HepG2 (cell line): ENCODE measurements around the gene LRRC40. TPM values are rescaled to one million over a fixed set of nuclear protein-coding genes. Genes with fewer than 3 reads are reported as not detected.

Experiments used
- BHLHE40 ChIP-seq: IDR thresholded peaks from 2 replicates; pipeline ENCODE4 v1.6.1; 2011; ENCODE audit warnings: low read length, improper control_type of control experiment
- CTCF ChIP-seq: sonication (generic); formaldehyde crosslinking; IDR thresholded peaks from 2 replicates; pipeline ENCODE4 v1.5.0; 2020; ENCODE audit warnings: mild to moderate bottlenecking, missing genetic modification reagents, moderate library complexity
- FOXO1 ChIP-seq: sonication (generic); formaldehyde crosslinking; IDR thresholded peaks from 2 replicates; pipeline ENCODE4 v1.4.0; 2020; ENCODE audit warnings: missing genetic modification reagents
- HDAC6 ChIP-seq: fragments of 200-600 bp; sonication (generic); IDR thresholded peaks from 2 replicates; pipeline ENCODE4 v1.7.0; 2017; ENCODE audit warnings: mild to moderate bottlenecking, antibody characterized with exemption, low read length, low read depth
- RNF2 ChIP-seq: fragments of 450-650 bp; conservative IDR thresholded peaks from 2 replicates; pipeline ENCODE4 v1.6.1; 2016; ENCODE audit warnings: low read depth
- SMYD3 ChIP-seq: sonication (generic); formaldehyde crosslinking; IDR thresholded peaks from 2 replicates; pipeline ENCODE4 v1.8.1; 2023; ENCODE audit warnings: mild to moderate bottlenecking, missing genetic modification reagents
- ZBTB7B ChIP-seq: sonication (generic); formaldehyde crosslinking; IDR thresholded peaks from 2 replicates; pipeline ENCODE4 v1.4.0; 2020; ENCODE audit warnings: missing genetic modification reagents
- ZNF124 ChIP-seq: sonication (generic); formaldehyde crosslinking; IDR thresholded peaks from 2 replicates; pipeline ENCODE4 v1.4.0; 2020; ENCODE audit warnings: missing genetic modification reagents
- ZNF772 ChIP-seq: sonication (generic); formaldehyde crosslinking; IDR thresholded peaks from 2 replicates; pipeline ENCODE4 v1.5.0; 2020; ENCODE audit warnings: mild to moderate bottlenecking, missing genetic modification reagents
- ZNF782 ChIP-seq: sonication (generic); formaldehyde crosslinking; IDR thresholded peaks from 2 replicates; pipeline ENCODE4 v1.4.0; 2020; ENCODE audit warnings: missing genetic modification reagents, mild to moderate bottlenecking, borderline replicate concordance
- polyA plus RNA-seq, 8 experiments: library from polyadenylated mRNA; depleted of rRNA in 3 of 8; stranded (reverse) in 7 of 8; unstranded in 1 of 8; fragments of >200 nt; fragmentation: Illumina TruSeq in 4 of 8; extraction: Trizol in 4 of 8; gene quantifications; 2 replicates each; pipeline versions ENCODE4 v1.2.1 to v1.2.3, GENCODE V29; 2011 to 2016; ENCODE audit warnings: low read depth in 4 of 8, missing spikeins in 1 of 8, mixed read lengths in 1 of 8; ENCODE audit not compliant: insufficient read depth in 1 of 8
- total RNA-seq, 5 experiments: library from RNA; depleted of rRNA; stranded (reverse); fragments of >200 nt; fragmentation: Illumina TruSeq; extraction: Trizol; gene quantifications; 2 replicates each; pipeline ENCODE4 v1.2.3, GENCODE V29; 2016; ENCODE audit warnings: low read depth in 1 of 5
- TF ChIP-seq, protein P1 (sequence below): sonication (generic); formaldehyde crosslinking; IDR thresholded peaks from 2 replicates; pipeline ENCODE4 v1.4.0; 2020; ENCODE audit warnings: missing genetic modification reagents
- TF ChIP-seq, protein P2 (sequence below): sonication (generic); formaldehyde crosslinking; IDR thresholded peaks from 2 replicates; pipeline ENCODE4 v1.4.0; 2020; ENCODE audit warnings: missing genetic modification reagents
- TF ChIP-seq, protein P3 (sequence below): sonication (generic); formaldehyde crosslinking; IDR thresholded peaks from 2 replicates; pipeline ENCODE4 v1.4.0; 2020; ENCODE audit warnings: missing genetic modification reagents

Gene LRRC40
- total and polyA plus RNA-seq, 2 of the 13 experiments (the other 11 are each of a cell fraction or from before 2014, with no cell fraction given): 10.3 to 32.7 TPM

DNA sequence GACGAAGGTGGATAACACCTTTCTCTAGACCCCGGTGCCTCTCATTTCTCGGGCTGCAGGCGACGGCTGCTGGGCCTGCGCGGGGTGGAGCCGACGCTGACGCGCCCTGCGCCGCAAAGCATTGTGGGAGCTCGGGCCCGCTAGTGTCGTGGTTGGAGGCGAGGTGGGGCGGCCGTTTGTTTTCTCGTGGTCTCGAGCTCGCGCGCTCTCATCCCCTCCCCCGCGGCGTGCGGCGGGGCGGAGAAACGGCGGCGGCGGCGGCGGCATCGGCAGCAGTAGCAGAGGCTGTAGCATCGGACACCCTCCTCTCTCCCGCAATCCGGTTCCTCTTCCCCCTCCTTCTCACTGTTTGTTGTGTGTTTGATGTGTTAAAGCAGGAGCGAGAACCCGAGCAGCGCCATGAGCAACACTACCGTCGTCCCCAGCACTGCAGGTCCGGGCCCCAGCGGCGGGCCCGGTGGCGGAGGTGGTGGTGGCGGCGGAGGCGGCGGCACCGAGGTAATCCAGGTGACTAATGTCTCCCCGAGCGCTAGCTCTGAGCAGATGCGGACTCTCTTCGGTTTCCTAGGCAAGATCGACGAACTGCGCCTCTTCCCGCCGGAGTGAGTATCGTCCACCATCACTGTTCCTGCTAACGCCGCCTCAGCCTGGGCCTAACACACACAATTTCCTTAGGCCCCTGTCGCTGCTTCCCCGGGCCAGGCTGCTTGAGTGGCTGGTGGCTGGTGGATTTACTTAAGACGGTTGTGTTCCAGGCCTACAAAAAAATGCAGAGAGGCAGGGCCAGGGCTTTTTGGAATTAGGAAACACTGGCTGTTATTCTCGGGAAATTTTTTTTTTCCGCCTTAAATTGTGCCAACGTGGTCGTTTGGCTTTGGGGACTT is 16.1 kb upstream of the LRRC40 start, which contains the start of gene SRSF11 (continued):
- TF ChIP-seq, protein P1, sequence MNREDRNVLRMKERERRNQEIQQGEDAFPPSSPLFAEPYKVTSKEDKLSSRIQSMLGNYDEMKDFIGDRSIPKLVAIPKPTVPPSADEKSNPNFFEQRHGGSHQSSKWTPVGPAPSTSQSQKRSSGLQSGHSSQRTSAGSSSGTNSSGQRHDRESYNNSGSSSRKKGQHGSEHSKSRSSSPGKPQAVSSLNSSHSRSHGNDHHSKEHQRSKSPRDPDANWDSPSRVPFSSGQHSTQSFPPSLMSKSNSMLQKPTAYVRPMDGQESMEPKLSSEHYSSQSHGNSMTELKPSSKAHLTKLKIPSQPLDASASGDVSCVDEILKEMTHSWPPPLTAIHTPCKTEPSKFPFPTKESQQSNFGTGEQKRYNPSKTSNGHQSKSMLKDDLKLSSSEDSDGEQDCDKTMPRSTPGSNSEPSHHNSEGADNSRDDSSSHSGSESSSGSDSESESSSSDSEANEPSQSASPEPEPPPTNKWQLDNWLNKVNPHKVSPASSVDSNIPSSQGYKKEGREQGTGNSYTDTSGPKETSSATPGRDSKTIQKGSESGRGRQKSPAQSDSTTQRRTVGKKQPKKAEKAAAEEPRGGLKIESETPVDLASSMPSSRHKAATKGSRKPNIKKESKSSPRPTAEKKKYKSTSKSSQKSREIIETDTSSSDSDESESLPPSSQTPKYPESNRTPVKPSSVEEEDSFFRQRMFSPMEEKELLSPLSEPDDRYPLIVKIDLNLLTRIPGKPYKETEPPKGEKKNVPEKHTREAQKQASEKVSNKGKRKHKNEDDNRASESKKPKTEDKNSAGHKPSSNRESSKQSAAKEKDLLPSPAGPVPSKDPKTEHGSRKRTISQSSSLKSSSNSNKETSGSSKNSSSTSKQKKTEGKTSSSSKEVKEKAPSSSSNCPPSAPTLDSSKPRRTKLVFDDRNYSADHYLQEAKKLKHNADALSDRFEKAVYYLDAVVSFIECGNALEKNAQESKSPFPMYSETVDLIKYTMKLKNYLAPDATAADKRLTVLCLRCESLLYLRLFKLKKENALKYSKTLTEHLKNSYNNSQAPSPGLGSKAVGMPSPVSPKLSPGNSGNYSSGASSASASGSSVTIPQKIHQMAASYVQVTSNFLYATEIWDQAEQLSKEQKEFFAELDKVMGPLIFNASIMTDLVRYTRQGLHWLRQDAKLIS: 0 out of 2 replicates have a peak, but pooled peaks have one; percentile 54
- TF ChIP-seq CTCF (CRISPR knock-in tag): no peak
- peak; percentile 69; the same call in 1 of the 2 replicates for TF ChIP-seq RNF2
- peak; percentile 78 for TF ChIP-seq ZNF782 (CRISPR knock-in tag)
- peak; percentile 71 for TF ChIP-seq ZNF772 (CRISPR knock-in tag)
- TF ChIP-seq, protein P2, sequence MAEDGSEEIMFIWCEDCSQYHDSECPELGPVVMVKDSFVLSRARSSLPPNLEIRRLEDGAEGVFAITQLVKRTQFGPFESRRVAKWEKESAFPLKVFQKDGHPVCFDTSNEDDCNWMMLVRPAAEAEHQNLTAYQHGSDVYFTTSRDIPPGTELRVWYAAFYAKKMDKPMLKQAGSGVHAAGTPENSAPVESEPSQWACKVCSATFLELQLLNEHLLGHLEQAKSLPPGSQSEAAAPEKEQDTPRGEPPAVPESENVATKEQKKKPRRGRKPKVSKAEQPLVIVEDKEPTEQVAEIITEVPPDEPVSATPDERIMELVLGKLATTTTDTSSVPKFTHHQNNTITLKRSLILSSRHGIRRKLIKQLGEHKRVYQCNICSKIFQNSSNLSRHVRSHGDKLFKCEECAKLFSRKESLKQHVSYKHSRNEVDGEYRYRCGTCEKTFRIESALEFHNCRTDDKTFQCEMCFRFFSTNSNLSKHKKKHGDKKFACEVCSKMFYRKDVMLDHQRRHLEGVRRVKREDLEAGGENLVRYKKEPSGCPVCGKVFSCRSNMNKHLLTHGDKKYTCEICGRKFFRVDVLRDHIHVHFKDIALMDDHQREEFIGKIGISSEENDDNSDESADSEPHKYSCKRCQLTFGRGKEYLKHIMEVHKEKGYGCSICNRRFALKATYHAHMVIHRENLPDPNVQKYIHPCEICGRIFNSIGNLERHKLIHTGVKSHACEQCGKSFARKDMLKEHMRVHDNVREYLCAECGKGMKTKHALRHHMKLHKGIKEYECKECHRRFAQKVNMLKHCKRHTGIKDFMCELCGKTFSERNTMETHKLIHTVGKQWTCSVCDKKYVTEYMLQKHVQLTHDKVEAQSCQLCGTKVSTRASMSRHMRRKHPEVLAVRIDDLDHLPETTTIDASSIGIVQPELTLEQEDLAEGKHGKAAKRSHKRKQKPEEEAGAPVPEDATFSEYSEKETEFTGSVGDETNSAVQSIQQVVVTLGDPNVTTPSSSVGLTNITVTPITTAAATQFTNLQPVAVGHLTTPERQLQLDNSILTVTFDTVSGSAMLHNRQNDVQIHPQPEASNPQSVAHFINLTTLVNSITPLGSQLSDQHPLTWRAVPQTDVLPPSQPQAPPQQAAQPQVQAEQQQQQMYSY (CRISPR knock-in tag): no peak
- no peak for TF ChIP-seq ZBTB7B (CRISPR knock-in tag)
- TF ChIP-seq HDAC6: no peak
- peak; percentile 80 for TF ChIP-seq FOXO1
- TF ChIP-seq, protein P3, sequence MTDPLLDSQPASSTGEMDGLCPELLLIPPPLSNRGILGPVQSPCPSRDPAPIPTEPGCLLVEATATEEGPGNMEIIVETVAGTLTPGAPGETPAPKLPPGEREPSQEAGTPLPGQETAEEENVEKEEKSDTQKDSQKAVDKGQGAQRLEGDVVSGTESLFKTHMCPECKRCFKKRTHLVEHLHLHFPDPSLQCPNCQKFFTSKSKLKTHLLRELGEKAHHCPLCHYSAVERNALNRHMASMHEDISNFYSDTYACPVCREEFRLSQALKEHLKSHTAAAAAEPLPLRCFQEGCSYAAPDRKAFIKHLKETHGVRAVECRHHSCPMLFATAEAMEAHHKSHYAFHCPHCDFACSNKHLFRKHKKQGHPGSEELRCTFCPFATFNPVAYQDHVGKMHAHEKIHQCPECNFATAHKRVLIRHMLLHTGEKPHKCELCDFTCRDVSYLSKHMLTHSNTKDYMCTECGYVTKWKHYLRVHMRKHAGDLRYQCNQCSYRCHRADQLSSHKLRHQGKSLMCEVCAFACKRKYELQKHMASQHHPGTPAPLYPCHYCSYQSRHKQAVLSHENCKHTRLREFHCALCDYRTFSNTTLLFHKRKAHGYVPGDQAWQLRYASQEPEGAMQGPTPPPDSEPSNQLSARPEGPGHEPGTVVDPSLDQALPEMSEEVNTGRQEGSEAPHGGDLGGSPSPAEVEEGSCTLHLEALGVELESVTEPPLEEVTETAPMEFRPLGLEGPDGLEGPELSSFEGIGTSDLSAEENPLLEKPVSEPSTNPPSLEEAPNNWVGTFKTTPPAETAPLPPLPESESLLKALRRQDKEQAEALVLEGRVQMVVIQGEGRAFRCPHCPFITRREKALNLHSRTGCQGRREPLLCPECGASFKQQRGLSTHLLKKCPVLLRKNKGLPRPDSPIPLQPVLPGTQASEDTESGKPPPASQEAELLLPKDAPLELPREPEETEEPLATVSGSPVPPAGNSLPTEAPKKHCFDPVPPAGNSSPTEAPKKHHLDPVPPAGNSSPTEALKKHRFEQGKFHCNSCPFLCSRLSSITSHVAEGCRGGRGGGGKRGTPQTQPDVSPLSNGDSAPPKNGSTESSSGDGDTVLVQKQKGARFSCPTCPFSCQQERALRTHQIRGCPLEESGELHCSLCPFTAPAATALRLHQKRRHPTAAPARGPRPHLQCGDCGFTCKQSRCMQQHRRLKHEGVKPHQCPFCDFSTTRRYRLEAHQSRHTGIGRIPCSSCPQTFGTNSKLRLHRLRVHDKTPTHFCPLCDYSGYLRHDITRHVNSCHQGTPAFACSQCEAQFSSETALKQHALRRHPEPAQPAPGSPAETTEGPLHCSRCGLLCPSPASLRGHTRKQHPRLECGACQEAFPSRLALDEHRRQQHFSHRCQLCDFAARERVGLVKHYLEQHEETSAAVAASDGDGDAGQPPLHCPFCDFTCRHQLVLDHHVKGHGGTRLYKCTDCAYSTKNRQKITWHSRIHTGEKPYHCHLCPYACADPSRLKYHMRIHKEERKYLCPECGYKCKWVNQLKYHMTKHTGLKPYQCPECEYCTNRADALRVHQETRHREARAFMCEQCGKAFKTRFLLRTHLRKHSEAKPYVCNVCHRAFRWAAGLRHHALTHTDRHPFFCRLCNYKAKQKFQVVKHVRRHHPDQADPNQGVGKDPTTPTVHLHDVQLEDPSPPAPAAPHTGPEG: no peak
- TF ChIP-seq ZNF124 (CRISPR knock-in tag): peak; percentile 53; the same call in 1 of the 2 replicates
- TF ChIP-seq BHLHE40: peak; percentile 46; the same call in 1 of the 2 replicates
- TF ChIP-seq SMYD3 (CRISPR knock-in tag): no peak
